OCI-LY7 (cell line): Measurements from ENCODE around the gene YPEL4.

Source experiments
- EZH2phosphoT487 ChIP-seq: fragments of 200-600 bp; sonication (generic); IDR thresholded peaks from 2 replicates; pipeline ENCODE4 v1.6.1; 2018; ENCODE audit warnings: low read depth, borderline replicate concordance, mild to moderate bottlenecking, mixed run types, antibody characterized with exemption, low read length, moderate library complexity, mixed read lengths
- TF ChIP-seq, protein P1 (sequence below): fragments of 200-600 bp; sonication (generic); conservative IDR thresholded peaks from 2 replicates; pipeline ENCODE4 v1.5.1; 2014; ENCODE audit warnings: mild to moderate bottlenecking, antibody characterized with exemption, low read length, moderate library complexity, mixed read lengths

DNA sequence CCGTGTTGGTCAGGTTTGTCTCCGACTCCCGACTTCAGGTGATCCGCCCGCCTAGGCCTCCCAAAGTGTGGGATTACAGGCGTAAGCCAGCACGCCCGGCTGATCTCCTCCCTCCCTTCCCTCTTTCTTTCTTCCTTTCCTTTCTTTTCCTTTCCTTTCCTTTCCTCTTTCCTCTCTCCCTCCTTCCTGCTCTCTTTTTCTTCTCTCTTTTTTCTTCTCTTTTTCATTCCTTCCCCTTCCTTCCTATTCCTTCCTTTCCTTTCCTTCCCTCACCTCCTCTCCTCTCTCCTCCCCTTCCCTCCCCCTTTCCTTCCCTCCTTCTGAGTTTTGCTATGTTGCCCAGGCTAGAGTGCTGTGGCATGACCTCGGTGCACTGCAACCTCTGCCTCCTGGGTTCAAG, 14.3 kb upstream of the YPEL4 start:
- TF ChIP-seq, protein P1, sequence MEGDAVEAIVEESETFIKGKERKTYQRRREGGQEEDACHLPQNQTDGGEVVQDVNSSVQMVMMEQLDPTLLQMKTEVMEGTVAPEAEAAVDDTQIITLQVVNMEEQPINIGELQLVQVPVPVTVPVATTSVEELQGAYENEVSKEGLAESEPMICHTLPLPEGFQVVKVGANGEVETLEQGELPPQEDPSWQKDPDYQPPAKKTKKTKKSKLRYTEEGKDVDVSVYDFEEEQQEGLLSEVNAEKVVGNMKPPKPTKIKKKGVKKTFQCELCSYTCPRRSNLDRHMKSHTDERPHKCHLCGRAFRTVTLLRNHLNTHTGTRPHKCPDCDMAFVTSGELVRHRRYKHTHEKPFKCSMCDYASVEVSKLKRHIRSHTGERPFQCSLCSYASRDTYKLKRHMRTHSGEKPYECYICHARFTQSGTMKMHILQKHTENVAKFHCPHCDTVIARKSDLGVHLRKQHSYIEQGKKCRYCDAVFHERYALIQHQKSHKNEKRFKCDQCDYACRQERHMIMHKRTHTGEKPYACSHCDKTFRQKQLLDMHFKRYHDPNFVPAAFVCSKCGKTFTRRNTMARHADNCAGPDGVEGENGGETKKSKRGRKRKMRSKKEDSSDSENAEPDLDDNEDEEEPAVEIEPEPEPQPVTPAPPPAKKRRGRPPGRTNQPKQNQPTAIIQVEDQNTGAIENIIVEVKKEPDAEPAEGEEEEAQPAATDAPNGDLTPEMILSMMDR, result no peak
- no peak for TF ChIP-seq EZH2phosphoT487
